ENCODE results near the gene TRAFD1. TPM values are rescaled to one million over a fixed set of nuclear protein-coding genes. Genes with fewer than 3 reads are reported as not detected.

The TRAFD1 gene
- polyA plus RNA-seq, 1 donor from 2014 or later, result 75.6 TPM

DNA sequence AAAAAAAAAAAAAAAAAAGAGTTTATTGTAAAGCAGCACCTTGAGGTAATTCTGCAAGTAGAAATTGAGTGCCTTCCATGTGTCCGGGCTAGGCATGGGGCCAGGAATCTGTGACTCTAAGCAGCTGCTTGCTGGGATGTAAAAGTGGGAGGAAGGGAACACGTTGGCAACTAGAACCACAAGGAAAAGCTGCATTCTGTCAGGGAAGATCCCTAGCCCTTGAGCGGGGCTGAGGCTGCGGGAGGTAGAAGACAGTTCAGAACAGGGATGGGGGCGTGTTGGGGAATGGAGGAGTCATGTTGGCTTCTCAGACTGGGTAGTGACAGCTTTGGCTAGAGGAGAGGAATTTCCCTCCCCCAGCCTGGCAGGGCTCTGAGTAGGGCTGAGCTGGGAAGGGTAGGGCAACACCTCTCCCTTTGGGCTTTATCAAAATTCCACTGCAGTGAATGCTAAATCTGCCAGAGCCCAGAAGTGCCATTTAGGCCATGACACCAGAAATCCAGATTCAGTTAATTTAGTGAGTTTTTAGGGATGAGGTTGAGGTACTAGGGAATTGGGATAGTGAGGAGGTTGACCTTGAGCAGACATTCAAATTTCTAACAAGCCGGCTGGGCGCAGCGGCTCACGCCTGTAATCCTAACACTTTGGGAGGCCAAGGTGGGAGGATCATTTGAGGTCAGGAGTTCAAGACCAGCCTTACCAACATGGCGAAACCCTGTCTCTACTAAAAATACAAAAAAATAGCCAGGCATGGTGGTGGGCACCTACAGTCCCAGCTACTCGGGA, 3.4 kb upstream of the TRAFD1 start:
- no peak overlapping the region for H3K4me3 ChIP-seq (ENCODE audit: low read length)
- H3K9me3 ChIP-seq (ENCODE audit: low read length), result no peaks in the 10 kb centered on the region
- no peaks in the 10 kb centered on the region for H3K9me2 ChIP-seq (ENCODE audit: insufficient read depth, low read length)
- no peak overlapping the region for H3K9ac ChIP-seq (ENCODE audit: low read length)
- no peak overlapping the region for H3K4me2 ChIP-seq (ENCODE audit: low read length)
- no peaks in the 10 kb centered on the region for H3F3A ChIP-seq (ENCODE audit: insufficient read depth, low read length, poor library complexity, severe bottlenecking)
- H3K79me2 ChIP-seq (replicated peaks; ENCODE audit: insufficient read depth, low read length), result peaks cover 7% of the 10 kb centered on the region
- H3K27me3 ChIP-seq (ENCODE audit: insufficient read depth, low read depth, low read length), result no peaks in the 10 kb centered on the region
- TF ChIP-seq SMC3 (conservative IDR thresholded peaks at IDR 0.05; ENCODE audit: poor library complexity) (no peak), POLR2AphosphoS5 (IDR thresholded peaks at IDR 0.05) (no peak), EP300 (conservative IDR thresholded peaks at IDR 0.05; ENCODE audit: poor library complexity, severe bottlenecking) (no peak), EZH2 (IDR thresholded peaks at IDR 0.05; ENCODE audit: borderline replicate concordance, insufficient read depth, low read length, poor library complexity, severe bottlenecking) (no peak), TAF1 (IDR thresholded peaks at IDR 0.05; ENCODE audit: low read depth) (no peak), MXI1 (conservative IDR thresholded peaks at IDR 0.05; ENCODE audit: poor library complexity, severe bottlenecking) (no peak), RAD21 (conservative IDR thresholded peaks at IDR 0.05) (no peak), REST (IDR thresholded peaks at IDR 0.05; ENCODE audit: borderline replicate concordance) (no peak)
- TF ChIP-seq, protein P1, sequence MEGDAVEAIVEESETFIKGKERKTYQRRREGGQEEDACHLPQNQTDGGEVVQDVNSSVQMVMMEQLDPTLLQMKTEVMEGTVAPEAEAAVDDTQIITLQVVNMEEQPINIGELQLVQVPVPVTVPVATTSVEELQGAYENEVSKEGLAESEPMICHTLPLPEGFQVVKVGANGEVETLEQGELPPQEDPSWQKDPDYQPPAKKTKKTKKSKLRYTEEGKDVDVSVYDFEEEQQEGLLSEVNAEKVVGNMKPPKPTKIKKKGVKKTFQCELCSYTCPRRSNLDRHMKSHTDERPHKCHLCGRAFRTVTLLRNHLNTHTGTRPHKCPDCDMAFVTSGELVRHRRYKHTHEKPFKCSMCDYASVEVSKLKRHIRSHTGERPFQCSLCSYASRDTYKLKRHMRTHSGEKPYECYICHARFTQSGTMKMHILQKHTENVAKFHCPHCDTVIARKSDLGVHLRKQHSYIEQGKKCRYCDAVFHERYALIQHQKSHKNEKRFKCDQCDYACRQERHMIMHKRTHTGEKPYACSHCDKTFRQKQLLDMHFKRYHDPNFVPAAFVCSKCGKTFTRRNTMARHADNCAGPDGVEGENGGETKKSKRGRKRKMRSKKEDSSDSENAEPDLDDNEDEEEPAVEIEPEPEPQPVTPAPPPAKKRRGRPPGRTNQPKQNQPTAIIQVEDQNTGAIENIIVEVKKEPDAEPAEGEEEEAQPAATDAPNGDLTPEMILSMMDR (IDR thresholded peaks at IDR 0.05; ENCODE audit: poor library complexity, severe bottlenecking), result no peak
- no peaks in the 10 kb centered on the region for H3K36me3 ChIP-seq (ENCODE audit: insufficient read depth, low read length)
- H2AFZ ChIP-seq (ENCODE audit: low read depth, low read length), result no peak overlapping the region
- no peaks in the 10 kb centered on the region for H4K20me1 ChIP-seq (ENCODE audit: insufficient read depth)
- H3K27ac ChIP-seq (ENCODE audit: low read length), result no peak overlapping the region

- H3K9me3 ChIP-seq (ENCODE audit: low read length), result no peaks in the 10 kb centered on the region
- H4K20me1 ChIP-seq (ENCODE audit: insufficient read depth), result no peaks in the 10 kb centered on the region
- H3K4me3 ChIP-seq (ENCODE audit: low read length), result no peak overlapping the region
- no peak overlapping the region for H3K4me2 ChIP-seq (ENCODE audit: low read length)
- no peaks in the 10 kb centered on the region for H3K36me3 ChIP-seq (ENCODE audit: insufficient read depth, low read length)
- H2AFZ ChIP-seq (ENCODE audit: low read depth, low read length), result no peak overlapping the region
- TF ChIP-seq EZH2 (IDR thresholded peaks at IDR 0.05; ENCODE audit: borderline replicate concordance, insufficient read depth, low read length, poor library complexity, severe bottlenecking), result no peak
- no peak for TF ChIP-seq POLR2AphosphoS5 (IDR thresholded peaks at IDR 0.05)
- no peak for TF ChIP-seq TAF1 (IDR thresholded peaks at IDR 0.05; ENCODE audit: low read depth)
- TF ChIP-seq, protein P1 (IDR thresholded peaks at IDR 0.05; ENCODE audit: poor library complexity, severe bottlenecking), result no peak
- no peak for TF ChIP-seq REST (IDR thresholded peaks at IDR 0.05; ENCODE audit: borderline replicate concordance)
- TF ChIP-seq EP300 (conservative IDR thresholded peaks at IDR 0.05; ENCODE audit: poor library complexity, severe bottlenecking), result no peak
- no peak for TF ChIP-seq SMC3 (conservative IDR thresholded peaks at IDR 0.05; ENCODE audit: poor library complexity)
- no peak for TF ChIP-seq MXI1 (conservative IDR thresholded peaks at IDR 0.05; ENCODE audit: poor library complexity, severe bottlenecking)
- TF ChIP-seq RAD21 (conservative IDR thresholded peaks at IDR 0.05), result no peak
- H3K27me3 ChIP-seq (ENCODE audit: insufficient read depth, low read depth, low read length), result no peaks in the 10 kb centered on the region
- no peaks in the 10 kb centered on the region for H3F3A ChIP-seq (ENCODE audit: insufficient read depth, low read length, poor library complexity, severe bottlenecking)
- H3K27ac ChIP-seq (ENCODE audit: low read length), result no peak overlapping the region
- H3K79me2 ChIP-seq (replicated peaks; ENCODE audit: insufficient read depth, low read length), result peaks cover 12% of the 10 kb centered on the region
- no peaks in the 10 kb centered on the region for H3K9me2 ChIP-seq (ENCODE audit: insufficient read depth, low read length)
- H3K9ac ChIP-seq (ENCODE audit: low read length), result no peak overlapping the region
Observed at GRCh38 chr12:112122823-112123690, 2.3 kb upstream of the TRAFD1 start.
